ENCODE data around the gene ACAP2.

ACAP2 gene

GRCh38 chr3:195267096-195267495 is 175.7 kb downstream of the ACAP2 start:
- Histone ChIP-seq H4K20me1 (ENCODE audit: control insufficient read depth, insufficient read depth, low read depth, low read length) (peaks cover 17% of the 10 kb centered on the region), H3K36me3 (ENCODE audit: control insufficient read depth, low read length) (peaks cover 21% of the 10 kb centered on the region; the same call in 1 of the 2 replicates), H3K4me2 (ENCODE audit: low read length) (no peak overlapping the region), H3K27ac (ENCODE audit: low read depth, low read length) (no peak overlapping the region), H3K27me3 (ENCODE audit: control insufficient read depth, low read length) (no peaks in the 10 kb centered on the region), H3K4me3 (ENCODE audit: low read length) (no peak overlapping the region), H3K4me1 (ENCODE audit: control insufficient read depth, low read length) (peaks cover 26% of the 10 kb centered on the region), H3K79me2 (ENCODE audit: control insufficient read depth, low read length) (peaks cover 50% of the 10 kb centered on the region), H3K9me3 (ENCODE audit: control insufficient read depth, insufficient read depth, low read length) (no peaks in the 10 kb centered on the region), H3K9me2 (replicated peaks; ENCODE audit: control insufficient read depth, low read length) (no peaks in the 10 kb centered on the region), H3F3A (ENCODE audit: control insufficient read depth, insufficient read depth) (peaks cover 2% of the 10 kb centered on the region; the same call in 1 of the 2 replicates)
- TF ChIP-seq EZH2phosphoT487 (IDR thresholded peaks at IDR 0.05; ENCODE audit: borderline replicate concordance, low read length), result no peak
- no peak for TF ChIP-seq CTCF (IDR thresholded peaks at IDR 0.05; ENCODE audit: low read depth, low read length, poor library complexity, severe bottlenecking)

GRCh38 chr3:195266428-195266827 is 176.4 kb downstream of the ACAP2 start:
- H3K9me2 ChIP-seq (replicated peaks; ENCODE audit: control insufficient read depth, low read length), result no peaks in the 10 kb centered on the region
- no peak overlapping the region for H3K4me3 ChIP-seq (ENCODE audit: low read length)
- H3K79me2 ChIP-seq (ENCODE audit: control insufficient read depth, low read length), result peaks cover 53% of the 10 kb centered on the region
- peaks cover 21% of the 10 kb centered on the region; the same call in 1 of the 2 replicates for H3K36me3 ChIP-seq (ENCODE audit: control insufficient read depth, low read length)
- peaks cover 21% of the 10 kb centered on the region for H3K4me1 ChIP-seq (ENCODE audit: control insufficient read depth, low read length)
- H4K20me1 ChIP-seq (ENCODE audit: control insufficient read depth, insufficient read depth, low read depth, low read length), result peaks cover 17% of the 10 kb centered on the region
- no peak overlapping the region for H3K27ac ChIP-seq (ENCODE audit: low read depth, low read length)
- no peak overlapping the region for H3K4me2 ChIP-seq (ENCODE audit: low read length)
- TF ChIP-seq CTCF (IDR thresholded peaks at IDR 0.05; ENCODE audit: low read depth, low read length, poor library complexity, severe bottlenecking) (no peak), EZH2phosphoT487 (IDR thresholded peaks at IDR 0.05; ENCODE audit: borderline replicate concordance, low read length) (no peak)
- H3K9me3 ChIP-seq (ENCODE audit: control insufficient read depth, insufficient read depth, low read length), result no peaks in the 10 kb centered on the region
- peaks cover 2% of the 10 kb centered on the region; the same call in 1 of the 2 replicates for H3F3A ChIP-seq (ENCODE audit: control insufficient read depth, insufficient read depth)
- no peaks in the 10 kb centered on the region for H3K27me3 ChIP-seq (ENCODE audit: control insufficient read depth, low read length)

- H3K4me1 ChIP-seq (ENCODE audit: control insufficient read depth, low read length), result peaks cover 26% of the 10 kb centered on the region
- H3K79me2 ChIP-seq (ENCODE audit: control insufficient read depth, low read length), result peaks cover 56% of the 10 kb centered on the region
- H4K20me1 ChIP-seq (ENCODE audit: control insufficient read depth, insufficient read depth, low read depth, low read length), result peaks cover 17% of the 10 kb centered on the region
These were observed 177.3 kb downstream of the ACAP2 start for GRCh38 chr3:195265363-195265976.

More at GRCh38 chr3:195265363-195265976, 177.3 kb downstream of the ACAP2 start:
- H3K27me3 ChIP-seq (ENCODE audit: control insufficient read depth, low read length), result no peaks in the 10 kb centered on the region
- peaks cover 2% of the 10 kb centered on the region; the same call in 1 of the 2 replicates for H3F3A ChIP-seq (ENCODE audit: control insufficient read depth, insufficient read depth)
- no peak overlapping the region for H3K27ac ChIP-seq (ENCODE audit: low read depth, low read length)
- H3K4me3 ChIP-seq (ENCODE audit: low read length), result no peak overlapping the region
- no peak for TF ChIP-seq EZH2phosphoT487 (IDR thresholded peaks at IDR 0.05; ENCODE audit: borderline replicate concordance, low read length)
- TF ChIP-seq CTCF (IDR thresholded peaks at IDR 0.05; ENCODE audit: low read depth, low read length, poor library complexity, severe bottlenecking), result no peak
- peaks cover 21% of the 10 kb centered on the region; the same call in 1 of the 2 replicates for H3K36me3 ChIP-seq (ENCODE audit: control insufficient read depth, low read length)
- H3K9me2 ChIP-seq (replicated peaks; ENCODE audit: control insufficient read depth, low read length), result no peaks in the 10 kb centered on the region
- H3K4me2 ChIP-seq (ENCODE audit: low read length), result no peak overlapping the region
- H3K9me3 ChIP-seq (ENCODE audit: control insufficient read depth, insufficient read depth, low read length), result no peaks in the 10 kb centered on the region
